HG02610 (cell line): ENCODE results near the gene ALKBH8.
"Not testable (repeated sequence)": the region's sequence is repeated elsewhere in the genome, so short reads cannot be mapped to it uniquely, and the experiment has no call there.

Experiments used
- ATAC-seq: cut with Tn5 transposase; IDR thresholded peaks from one replicate; pipeline ENCODE4 v1.9.1; 2021; ENCODE audit warnings: mild to moderate bottlenecking, moderate library complexity; ENCODE audit not compliant: unreplicated experiment

ALKBH8 gene

DNA sequence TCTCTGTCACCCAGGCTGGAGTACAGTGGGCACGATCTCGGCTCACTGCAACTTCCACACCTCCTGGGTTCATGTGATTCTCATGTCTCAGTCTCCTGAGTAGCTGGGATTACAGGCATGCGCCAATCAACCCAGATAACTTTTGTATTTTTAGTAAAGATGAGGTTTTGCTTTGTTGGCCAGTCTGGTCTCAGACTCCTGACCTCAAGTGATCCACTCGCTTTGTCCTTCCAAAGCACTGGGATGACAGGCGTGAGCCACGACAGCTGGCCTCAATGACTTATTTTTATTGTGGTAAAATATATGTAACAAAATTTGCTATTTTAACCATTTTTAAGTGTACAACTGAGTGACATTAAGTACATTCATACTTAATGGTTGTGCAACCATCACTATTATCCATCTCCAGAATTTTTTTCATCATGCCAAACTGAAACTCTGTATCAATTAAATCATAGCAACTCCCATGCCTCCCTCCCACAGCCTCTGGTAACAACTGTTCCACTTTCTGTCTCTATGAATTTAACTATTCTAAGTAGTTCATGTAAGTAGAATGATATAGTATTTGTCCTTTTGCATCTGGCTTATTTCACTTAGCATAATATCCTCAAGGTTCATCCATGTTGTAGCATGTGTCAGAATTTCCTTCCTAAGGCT lies 57.2 kb downstream of the ALKBH8 start:
- ATAC-seq, result no peak

DNA sequence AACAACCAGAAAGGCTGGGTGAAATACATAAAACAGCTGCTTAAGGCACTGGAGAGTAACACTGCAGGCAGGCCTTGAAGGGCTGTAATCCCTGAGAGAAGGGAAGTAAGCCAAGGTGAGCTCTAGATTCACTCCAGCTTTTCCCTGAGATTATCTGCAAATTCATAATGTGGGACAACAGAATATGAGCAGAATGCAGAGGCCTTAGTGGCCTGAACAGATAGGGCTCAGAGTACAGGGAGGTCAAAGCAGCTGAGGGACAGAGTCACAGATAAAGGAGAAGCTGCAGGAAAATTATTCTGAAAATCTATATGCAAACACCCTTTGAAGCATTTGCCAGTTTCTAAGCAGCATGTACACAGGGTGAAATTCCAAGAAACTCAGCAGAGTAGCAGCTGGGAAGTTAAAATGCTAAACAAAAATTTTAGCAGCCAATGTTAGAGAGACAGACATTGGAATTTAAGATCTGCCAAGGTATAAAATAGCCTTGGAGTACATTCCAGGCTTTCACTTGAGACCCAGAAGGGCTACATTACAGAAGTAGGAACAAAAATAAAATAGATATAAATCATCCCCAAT lies 59.8 kb downstream of the ALKBH8 start:
- ATAC-seq, result no peak

DNA sequence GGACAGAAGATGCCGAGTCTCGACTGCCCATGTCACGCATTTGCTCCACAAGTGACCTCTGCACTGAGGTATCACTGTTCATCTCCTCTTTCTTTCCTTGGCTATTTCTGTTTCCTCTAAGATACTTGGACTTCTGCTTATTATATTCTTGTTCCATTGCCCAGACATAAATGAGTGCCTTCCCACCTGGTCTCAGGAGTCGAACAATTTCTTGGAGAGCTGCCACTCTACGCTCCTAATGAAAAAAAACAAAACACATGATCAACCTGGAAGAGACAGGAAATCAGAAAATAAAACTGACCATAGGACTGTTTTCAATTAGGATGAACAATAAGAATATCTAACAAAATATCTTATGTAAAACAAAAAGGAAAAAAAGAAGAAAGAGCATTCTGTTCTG lies 60.6 kb downstream of the ALKBH8 start:
- no peak for ATAC-seq

DNA sequence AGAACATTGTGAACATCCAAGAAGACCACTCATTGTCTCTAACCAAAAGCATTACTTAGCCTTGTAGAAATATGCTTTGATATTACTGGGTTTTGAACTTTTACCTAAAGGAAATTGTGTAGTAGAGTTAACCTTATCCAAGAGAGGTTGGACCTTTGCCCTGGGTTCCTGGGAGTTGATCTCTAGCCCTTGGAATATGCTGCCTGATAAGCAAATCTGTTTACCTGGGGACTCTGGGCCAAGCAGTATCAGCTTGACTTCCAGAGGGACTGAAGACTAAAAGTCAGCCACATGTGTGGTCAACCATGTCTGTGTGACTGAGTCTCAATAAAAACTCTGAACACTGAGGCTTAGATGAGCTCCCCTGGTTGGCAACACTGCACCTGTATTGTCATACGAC lies 63.8 kb downstream of the ALKBH8 start:
- ATAC-seq, result no peak

DNA sequence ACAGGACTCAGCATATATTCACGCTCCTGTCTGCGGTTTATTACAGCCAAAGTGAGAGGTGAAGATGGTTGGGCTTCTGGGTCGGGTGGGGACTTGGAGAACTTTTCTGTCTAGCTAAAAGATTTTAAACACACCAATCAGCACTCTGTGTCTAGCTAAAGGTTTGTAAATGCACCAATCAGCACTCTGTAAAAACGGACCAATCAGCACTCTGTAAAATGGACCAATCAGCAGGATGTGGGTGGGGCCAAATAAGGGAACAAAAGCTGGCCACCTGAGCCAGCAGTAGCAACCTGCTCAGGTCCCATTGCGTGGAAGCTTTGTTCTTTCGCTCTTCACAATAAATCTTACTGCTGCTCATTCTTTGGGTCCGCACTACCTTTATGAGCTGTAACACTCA lies 68.2 kb downstream of the ALKBH8 start:
- ATAC-seq, result not testable (repeated sequence)

DNA sequence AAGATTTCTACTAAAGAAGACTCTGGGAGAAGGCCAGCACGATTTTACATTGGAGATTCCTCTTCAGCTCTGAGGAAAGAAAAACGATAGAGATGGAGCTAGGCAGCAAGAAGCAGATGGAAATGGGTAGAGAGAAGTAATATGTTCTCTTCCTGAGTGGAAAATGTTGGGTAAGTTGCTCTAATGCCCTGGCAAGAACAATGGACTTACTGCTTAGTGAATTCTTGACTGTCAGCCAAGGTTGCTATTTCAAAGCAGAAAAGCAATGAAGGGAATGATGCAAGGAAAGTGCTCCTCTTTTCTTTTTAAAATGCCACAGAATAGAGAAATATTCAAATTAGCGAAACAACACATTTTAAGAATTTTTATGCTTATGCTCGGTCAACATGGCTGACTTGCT lies 69.5 kb downstream of the ALKBH8 start:
- ATAC-seq, result no peak

DNA sequence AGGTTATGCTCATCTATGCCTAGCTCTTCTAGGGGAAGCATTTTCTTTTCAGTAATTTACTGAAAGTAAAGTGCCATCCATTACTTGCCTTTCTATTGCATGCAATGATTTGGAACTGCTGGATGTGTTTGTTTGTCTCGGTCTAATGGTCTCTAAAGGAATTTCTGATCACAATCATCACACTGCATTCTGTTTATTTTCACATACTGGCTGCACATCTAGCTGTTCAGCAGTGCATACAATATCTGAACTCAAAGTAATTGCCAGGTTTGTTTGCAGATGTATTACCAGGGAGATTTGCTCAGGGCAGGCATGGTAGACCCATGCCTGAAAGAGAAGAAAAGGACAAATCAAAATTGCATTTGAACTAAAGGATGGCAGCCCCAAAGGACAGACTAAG lies 71.5 kb downstream of the ALKBH8 start:
- no peak for ATAC-seq

DNA sequence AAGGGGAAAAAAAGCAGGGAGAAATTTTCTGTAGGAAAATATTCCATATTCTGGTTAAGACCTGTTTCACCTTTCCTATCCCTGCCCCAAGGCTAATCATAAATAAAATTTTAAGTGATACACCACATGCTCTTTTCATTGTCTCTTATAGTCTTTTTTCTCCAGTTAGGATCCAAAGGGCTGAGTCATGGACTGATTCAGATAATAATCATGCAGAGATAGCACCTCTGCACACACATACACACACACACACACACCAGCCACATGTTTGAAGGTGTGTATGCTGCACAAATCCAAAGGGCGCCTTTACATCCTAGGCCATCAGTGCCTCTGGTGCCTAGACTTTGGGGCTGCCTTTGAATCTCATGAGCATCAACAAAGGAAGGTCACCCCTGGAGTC lies 72.4 kb downstream of the ALKBH8 start:
- no peak for ATAC-seq

DNA sequence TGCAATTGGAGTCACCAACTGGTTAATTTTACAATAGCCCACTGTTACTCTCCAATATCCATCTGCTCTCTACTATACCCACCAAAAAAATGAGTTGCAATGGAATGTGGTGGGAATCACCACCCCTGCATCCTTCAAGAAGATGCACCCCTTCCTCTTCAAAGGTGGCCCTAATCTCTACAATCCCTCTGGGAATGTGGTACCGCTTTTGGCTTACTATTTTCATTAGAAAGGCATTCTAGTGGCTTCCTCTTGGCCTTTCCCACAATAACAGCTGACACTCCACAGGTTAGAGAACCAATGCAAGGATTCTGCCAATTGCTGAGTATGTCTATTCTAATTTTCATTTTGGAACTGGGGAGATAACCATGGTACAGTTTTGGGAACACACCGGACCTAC lies 74.7 kb downstream of the ALKBH8 start:
- ATAC-seq, result no peak

DNA sequence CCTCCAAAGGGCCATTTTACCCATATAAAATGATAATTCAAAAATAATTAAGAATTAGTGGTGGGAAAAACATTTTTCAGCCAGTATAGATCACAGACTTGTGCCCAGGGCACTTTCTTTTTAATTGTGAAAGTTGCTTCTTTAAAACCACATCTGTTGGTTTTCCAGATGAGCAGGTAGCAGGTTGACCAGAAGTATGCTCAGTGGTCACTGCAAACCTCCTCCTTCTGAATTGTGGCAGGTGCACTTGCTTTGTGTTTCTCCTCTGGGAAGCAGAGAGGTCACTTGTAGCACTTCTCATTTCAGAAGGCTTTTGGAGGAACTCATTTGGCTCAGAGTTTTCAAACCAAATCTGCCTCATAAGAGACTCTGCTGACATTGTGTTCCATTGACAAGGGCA lies 83.3 kb downstream of the ALKBH8 start:
- ATAC-seq, result no peak

DNA sequence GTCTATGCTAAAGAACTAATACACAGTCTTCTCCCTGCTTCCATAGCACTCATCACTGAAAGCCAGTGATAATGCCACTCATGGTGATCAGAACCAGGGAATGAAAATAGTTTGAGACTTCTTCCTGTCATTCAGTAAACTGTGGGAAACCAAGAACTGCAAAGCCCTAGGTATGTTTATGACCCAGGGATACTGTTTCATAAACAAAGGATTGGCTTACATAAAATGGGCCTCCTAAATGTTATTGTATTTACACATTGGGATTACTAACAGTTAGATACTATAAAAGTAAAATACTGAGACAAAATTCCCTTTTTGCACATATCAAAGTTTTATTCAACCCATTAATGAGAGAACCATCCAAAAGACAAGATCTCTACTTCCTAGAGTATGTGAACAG lies 86.6 kb downstream of the ALKBH8 start:
- no peak for ATAC-seq

DNA sequence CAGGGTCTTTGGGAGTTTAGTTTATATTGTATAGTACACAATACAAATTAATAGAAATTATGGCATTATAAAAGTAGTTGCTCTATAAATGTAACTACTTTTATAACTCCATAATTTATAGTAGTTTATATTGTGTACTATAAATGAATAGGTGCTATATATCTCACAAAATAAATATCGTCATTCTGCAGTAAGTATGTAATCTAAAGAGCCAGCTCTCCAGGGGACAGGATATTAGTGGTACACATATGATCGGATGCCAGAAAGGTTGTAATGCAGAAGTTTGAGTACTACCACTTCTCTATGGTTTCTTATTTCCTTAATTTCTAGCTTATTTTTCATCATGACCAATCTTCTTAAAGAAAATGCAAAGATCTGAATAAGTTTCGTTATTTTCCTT lies 87.7 kb downstream of the ALKBH8 start:
- no peak for ATAC-seq

DNA sequence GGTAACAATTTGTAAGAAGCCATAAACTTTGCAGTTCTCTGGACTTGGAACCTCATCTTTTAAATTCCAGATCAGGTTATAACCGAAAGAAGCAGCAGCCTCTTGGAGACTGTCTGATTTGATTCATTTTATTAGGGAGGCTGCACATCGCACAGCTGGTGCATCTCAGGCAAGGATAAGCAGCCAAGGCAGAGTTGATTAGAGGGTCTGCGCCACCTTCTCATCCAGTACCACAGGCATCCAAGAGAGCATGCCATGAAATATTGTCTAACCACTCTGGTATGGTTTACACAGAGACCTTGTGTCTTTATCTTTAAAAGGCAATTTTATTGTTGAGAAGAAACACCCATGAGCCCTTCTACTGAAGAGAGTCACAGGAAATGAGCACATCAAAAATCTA lies 91.7 kb downstream of the ALKBH8 start:
- ATAC-seq, result no peak

DNA sequence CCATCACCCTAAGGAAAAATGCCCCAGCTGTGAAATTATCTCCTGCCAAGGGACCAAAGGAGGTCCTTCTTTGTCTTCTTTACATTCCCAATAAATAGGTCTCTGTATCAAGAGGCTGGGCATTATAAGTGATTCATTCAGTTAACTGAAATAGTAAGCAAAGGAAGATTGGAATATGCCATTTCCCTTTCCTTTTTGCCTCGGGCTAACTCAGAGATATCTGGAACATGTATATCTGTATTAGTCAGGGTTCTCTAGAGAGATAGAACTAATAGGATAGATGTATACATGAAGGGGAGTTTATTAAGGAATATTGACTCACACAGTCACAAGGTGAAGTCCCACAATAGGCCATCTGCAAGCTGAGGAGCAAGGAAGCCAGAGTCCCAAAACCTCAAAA lies 92.6 kb downstream of the ALKBH8 start:
- no peak for ATAC-seq

DNA sequence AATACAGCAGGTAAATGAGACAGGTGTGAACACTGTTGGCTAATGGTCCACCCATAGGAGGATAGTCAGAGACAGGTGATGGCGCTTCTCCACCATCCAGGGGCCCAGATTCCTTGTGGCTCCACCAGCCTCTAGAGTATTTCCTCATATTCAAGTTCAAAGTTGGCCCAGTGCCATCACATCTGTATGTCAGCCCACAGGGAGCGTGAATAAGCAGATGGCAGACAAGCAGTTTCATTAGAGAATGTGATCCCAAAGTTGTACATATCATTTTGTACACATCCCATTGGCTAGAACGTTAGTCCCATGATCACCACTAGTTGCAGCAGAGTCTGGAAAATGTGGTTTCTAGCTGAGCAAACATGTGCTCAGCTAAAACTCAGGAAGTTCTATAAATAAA lies 96.9 kb downstream of the ALKBH8 start:
- no peak for ATAC-seq

DNA sequence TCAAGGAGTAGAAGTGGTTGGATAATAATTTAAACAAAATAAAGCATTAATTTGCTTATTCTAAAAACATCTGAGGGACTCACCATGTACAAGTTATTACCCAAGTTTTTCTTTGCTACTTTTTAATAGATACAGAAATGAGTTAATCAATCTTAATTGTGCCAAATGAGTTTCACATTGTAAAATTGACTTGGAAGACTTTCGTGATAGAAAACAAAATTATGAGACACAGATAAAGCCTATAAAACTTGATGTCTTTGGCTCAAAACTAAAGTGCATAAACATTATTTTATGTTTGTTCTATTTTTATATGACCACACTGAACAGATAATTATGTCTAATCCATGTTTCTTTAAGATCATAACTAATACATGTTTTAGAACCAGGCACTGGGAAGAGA lies 97.8 kb downstream of the ALKBH8 start:
- ATAC-seq, result no peak

DNA sequence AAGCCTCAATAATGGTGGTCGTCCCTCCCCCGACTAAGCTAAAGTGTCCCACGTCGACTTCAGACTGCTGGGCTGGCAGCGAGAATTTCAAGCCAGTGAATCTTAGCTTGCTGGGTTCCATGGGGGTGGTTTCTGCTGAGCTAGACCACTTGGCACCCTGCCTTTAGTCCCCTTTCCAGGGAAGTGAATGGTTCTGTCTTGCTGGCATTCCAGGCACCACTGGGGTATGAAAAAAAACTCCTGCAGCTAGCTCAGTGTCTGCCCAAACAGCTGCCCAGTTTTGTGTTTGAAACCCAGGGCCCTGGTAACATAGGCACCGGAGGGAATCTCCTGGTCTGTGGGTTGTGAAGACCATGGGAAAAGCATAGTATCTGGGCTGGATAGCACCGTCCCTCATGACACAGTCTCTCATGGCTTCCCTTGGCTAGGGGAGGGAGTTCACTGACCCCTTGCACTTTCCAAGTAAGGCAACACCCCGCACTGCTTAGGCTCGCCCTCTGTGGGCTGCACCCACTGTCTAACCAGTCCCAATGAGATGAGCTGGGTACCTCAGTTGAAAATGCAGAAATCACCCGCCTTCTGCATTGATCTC lies 99.2 kb downstream of the ALKBH8 start:
- ATAC-seq, result not testable (repeated sequence)

DNA sequence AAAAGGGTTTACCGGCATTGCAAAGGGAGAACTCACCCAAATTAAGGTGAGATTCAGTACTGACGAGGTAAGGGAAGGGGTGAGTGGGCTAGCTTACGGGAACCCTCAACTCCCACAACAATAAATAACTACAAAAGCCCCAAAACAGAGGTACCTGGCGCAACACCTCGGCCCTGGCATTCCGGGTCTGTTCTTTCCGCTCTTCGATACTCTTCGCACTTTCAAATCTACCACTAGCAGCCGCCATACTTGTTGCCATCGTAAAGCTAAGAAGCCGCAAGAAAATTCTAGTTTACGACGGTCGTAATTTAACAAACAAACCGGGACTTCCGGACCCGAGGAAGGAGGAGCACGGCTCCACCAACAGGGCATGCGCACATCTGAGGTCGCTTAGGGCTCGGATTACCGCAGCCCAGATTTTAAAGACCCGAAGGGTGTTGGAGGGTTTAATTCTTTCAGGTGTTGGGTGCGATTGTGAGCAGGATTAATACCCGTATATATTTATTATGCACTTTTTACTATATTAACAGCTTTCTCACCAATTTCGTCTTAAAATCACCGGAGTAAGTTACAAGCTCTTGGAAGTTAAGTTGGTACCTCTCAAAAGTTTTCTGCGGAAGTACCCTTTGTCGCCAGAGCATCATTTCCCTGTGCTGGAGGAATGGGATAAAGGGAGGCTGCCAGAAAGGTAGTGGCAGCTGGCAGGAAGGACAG lies 107.8 kb downstream of the ALKBH8 start, which contains the start of gene CWF19L2:
Gene CWF19L2, minus strand, starts transcription at position 268 of the 714 bp plus-strand sequence. Its CDS starts 9 bp downstream, at position 259.
- ATAC-seq, result peak; percentile 96

DNA sequence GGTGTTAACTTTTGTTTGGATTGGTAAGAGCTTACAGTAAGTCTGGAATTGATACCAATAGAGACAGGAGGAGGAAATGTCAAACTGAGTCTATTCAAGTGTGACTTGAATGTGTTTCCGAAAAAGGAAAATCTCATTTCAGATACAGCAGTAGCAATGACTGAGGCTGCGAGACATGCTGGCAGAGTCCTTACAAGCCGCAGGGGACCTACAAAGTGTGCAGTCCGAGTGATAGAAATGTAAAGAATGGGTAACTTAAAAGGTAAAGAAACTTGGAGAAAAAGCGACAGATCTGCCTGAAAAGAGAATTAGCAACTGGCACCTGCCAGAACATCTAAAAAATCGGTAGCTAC lies 108.4 kb downstream of the ALKBH8 start:
- peak; percentile 41 for ATAC-seq

DNA sequence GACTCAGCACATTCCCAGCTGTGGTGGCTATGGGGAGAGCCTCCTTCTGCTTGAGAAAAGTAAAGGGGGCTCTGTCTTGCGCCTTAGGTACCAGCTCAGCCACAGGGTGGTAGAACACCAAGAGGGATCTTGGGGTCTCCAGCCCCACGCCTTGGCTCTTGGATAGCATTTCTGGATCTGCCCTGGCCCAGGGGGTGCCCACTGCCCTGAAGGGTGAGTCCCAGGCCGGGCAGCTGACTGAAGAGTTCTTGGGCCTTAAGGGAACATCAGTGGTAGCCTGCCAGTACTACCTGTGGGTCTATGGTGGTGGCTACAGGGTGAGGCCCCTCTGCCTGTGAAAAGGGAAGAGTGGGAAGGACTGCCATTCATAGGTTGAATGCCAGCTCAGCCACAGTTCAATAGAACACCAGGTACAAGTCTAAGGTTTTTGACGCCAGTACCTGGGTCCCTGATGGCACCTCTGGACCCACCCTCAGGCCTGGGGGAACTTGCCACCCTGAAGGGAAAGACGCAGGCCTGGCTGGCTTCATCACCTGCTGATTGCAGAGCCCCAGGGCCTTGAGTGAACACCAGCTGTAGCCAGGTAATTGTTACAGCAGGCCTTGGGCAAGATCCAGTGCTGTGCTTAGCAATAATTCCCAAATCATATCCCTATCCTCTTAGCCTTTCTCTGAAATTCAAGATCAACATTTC lies 111.8 kb downstream of the ALKBH8 start:
- ATAC-seq, result no peak
